ENCODE measurements around the gene ZNF205.

The ZNF205 gene

DNA sequence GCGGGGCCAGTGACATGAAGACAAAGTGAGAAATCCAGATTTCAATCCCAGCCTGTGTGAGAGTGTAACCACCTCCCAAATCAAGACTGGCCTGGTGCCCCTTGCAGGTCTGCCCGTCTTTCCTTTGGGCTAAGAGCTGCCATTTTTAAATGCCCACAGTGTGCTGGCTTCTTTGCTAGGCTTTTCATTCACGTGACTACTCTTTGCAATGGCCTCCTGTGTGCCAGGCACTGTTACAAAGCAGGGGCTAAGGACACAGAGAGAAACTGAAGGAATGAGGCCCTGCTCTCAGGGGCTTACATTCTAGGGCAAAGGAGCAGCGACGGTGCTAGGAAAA, 13.0 kb upstream of the ZNF205 start:
- H3K18ac ChIP-seq (ENCODE audit: low read depth in 1 of 2, low read length in 2 of 2) = no peak overlapping the region
- H3K9ac ChIP-seq (ENCODE audit: low read length) = no peak overlapping the region
- peaks cover 11% of the 10 kb centered on the region for H3K4me1 ChIP-seq (ENCODE audit: control insufficient read depth, insufficient read depth, low read depth, low read length)
- H3K27me3 ChIP-seq (ENCODE audit: control insufficient read depth in 1 of 2, insufficient read depth in 1 of 2, low read length in 2 of 2) = peaks cover 19 to 29% of the 10 kb centered on the region in 2 experiments
- H2BK15ac ChIP-seq (ENCODE audit: low read depth, poor library complexity, severe bottlenecking) = no peak overlapping the region
- H2BK120ac ChIP-seq (ENCODE audit: low read depth, low read length) = no peak overlapping the region
- no peaks in the 10 kb centered on the region for H3K79me1 ChIP-seq (replicated peaks; ENCODE audit: low read length, poor library complexity, severe bottlenecking)
- no peak overlapping the region for H3K27ac ChIP-seq (ENCODE audit: low read length, poor library complexity, severe bottlenecking)
- no peak overlapping the region for H2AFZ ChIP-seq (ENCODE audit: low read depth, low read length)
- H4K8ac ChIP-seq (ENCODE audit: low read length) = no peak overlapping the region
- no peak overlapping the region for H3K14ac ChIP-seq (ENCODE audit: low read length in 2 of 2)
- no peak overlapping the region for H2BK12ac ChIP-seq (ENCODE audit: low read length in 2 of 2)
- H3K23ac ChIP-seq (ENCODE audit: low read length in 2 of 2) = no peak overlapping the region
- no peak overlapping the region for H3K4me3 ChIP-seq (ENCODE audit: insufficient read depth in 1 of 2, low read depth in 1 of 2, low read length in 2 of 2)
- H2AK5ac ChIP-seq (ENCODE audit: low read length, severe bottlenecking) = no peak overlapping the region
- DNase-seq = no peak
- H3K4ac ChIP-seq (ENCODE audit: low read depth in 1 of 2, low read length in 2 of 2) = no peak overlapping the region
- no peak overlapping the region for H3K4me2 ChIP-seq (ENCODE audit: low read length, poor library complexity, severe bottlenecking)
- no peaks in the 10 kb centered on the region for H3K36me3 ChIP-seq (ENCODE audit: control insufficient read depth in 1 of 2, insufficient read depth in 2 of 2, low read depth in 1 of 2, low read length in 2 of 2)
- 35% methylated on average over 5 of the region's 5 CpGs for WGBS
- H4K91ac ChIP-seq (ENCODE audit: low read length) = no peak overlapping the region
- H2BK5ac ChIP-seq (ENCODE audit: low read depth, low read length, poor library complexity, severe bottlenecking) = no peak overlapping the region
- H3K9me3 ChIP-seq (ENCODE audit: control insufficient read depth, low read length) = no peaks in the 10 kb centered on the region

DNA sequence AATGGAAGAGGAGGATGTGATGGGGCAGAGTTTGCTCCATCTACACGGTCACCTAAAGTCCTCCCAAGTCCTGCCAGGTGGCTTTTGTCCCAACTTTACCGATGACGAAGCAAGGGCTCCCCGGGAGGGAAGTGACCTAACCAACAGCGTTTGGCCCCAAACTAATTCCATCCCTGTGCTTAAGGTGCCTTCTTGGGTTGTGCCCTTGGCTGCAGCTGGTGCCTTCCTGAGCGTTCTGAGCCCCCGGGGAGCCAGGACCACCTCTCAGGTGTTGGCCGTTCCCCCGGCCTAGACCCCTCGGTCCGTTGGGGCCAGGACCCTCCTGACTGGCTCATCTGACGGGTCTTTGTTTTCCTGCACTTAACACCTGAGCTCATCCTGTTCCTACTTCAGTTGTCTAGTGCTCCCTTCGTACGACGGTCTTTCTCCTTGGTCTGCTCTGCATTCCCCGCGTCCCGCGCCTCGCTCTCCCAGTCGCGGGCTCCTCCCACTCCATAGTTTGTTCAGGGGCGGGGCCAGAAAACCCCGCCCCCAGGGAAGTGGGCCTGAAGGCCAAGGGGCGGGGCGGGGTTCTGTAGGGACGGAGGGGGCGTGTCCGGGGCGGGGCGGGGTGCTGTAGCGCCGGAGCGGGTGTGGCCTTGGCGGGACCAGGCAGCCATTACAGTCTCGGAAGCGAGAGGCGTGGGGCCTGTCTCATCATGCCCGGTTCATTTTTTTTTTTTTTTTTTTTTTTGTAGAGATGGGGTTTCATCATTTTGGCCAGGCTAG, 12.5 kb upstream of the ZNF205 start:
- peak; percentile 89 for DNase-seq
- Histone ChIP-seq H2AFZ (ENCODE audit: low read depth, low read length) (no peak overlapping the region), H3K14ac (ENCODE audit: low read length in 2 of 2) (no peak overlapping the region), H3K4me3 (ENCODE audit: insufficient read depth in 1 of 2, low read depth in 1 of 2, low read length in 2 of 2) (peak overlapping the region in 1 of 2 experiments; percentile 45), H2BK15ac (ENCODE audit: low read depth, poor library complexity, severe bottlenecking) (no peak overlapping the region), H4K8ac (ENCODE audit: low read length) (peak overlapping the region; percentile 41), H3K9ac (ENCODE audit: low read length) (no peak overlapping the region), H3K4me1 (ENCODE audit: control insufficient read depth, insufficient read depth, low read depth, low read length) (peaks cover 11% of the 10 kb centered on the region), H2BK12ac (ENCODE audit: low read length in 2 of 2) (no peak overlapping the region), H3K18ac (ENCODE audit: low read depth in 1 of 2, low read length in 2 of 2) (no peak overlapping the region), H2BK120ac (ENCODE audit: low read depth, low read length) (no peak overlapping the region), H2BK5ac (ENCODE audit: low read depth, low read length, poor library complexity, severe bottlenecking) (no peak overlapping the region), H4K91ac (ENCODE audit: low read length) (no peak overlapping the region), H3K4me2 (ENCODE audit: low read length, poor library complexity, severe bottlenecking) (peak overlapping the region; percentile 5), H2AK5ac (ENCODE audit: low read length, severe bottlenecking) (no peak overlapping the region), H3K79me1 (replicated peaks; ENCODE audit: low read length, poor library complexity, severe bottlenecking) (no peaks in the 10 kb centered on the region), H3K27me3 (ENCODE audit: control insufficient read depth in 1 of 2, insufficient read depth in 1 of 2, low read length in 2 of 2) (peaks cover 19 to 29% of the 10 kb centered on the region in 2 experiments), H3K36me3 (ENCODE audit: control insufficient read depth in 1 of 2, insufficient read depth in 2 of 2, low read depth in 1 of 2, low read length in 2 of 2) (no peaks in the 10 kb centered on the region), H3K9me3 (ENCODE audit: control insufficient read depth, low read length) (no peaks in the 10 kb centered on the region), H3K27ac (ENCODE audit: low read length, poor library complexity, severe bottlenecking) (no peak overlapping the region), H3K23ac (ENCODE audit: low read length in 2 of 2) (no peak overlapping the region), H3K4ac (ENCODE audit: low read depth in 1 of 2, low read length in 2 of 2) (no peak overlapping the region)
- WGBS = 8% methylated on average over 28 of the region's 39 CpGs

DNA sequence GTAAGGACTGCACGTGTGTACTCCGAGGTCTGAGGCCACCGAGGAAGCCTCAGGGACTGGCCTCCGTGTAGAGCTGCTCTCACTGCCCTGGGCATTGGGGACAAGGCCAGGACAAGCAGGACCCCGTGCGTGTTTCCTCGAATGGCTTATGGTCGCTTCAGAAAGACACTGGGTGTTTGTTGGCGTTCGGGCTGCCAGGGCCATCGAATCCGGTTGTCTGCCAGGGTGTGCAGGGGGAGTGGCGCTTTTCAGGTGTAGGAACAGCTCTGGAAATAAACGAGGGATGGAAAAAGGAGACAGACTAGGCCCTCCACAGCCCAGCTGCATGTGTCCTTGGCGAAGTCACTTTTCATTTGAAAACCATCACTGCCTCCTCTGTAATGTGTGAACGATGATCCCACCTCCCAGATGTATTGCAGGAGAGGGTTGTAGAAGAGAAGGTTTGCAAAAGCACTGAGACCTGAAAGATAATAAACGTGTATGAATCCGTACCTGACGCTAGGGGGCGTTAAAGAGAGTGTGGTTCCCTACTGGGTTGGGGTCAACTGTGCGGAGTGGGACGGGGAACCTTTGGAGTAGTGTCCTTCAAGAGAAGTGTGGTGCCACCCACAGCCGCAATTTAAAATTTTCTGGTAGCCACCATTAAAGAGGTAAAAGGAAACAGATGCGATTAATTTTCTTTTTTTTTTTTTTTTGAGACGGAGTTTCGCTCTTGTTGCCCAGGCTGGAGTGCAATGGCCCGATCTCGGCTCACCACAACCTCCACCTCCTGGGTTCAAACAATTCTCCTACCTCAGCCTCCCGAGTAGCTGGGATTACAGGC, 11.2 kb upstream of the ZNF205 start:
- peak overlapping the region; percentile 86 for H4K8ac ChIP-seq (ENCODE audit: low read length)
- no peak overlapping the region for H2AK5ac ChIP-seq (ENCODE audit: low read length, severe bottlenecking)
- peak overlapping the region in 1 of 2 experiments; percentile 83 for H2BK12ac ChIP-seq (ENCODE audit: low read length in 2 of 2)
- H3K4me3 ChIP-seq (ENCODE audit: insufficient read depth in 1 of 2, low read depth in 1 of 2, low read length in 2 of 2) = peak overlapping the region in 1 of 2 experiments; percentile 11
- H3K14ac ChIP-seq (ENCODE audit: low read length in 2 of 2) = no peak overlapping the region
- no peak overlapping the region for H2BK15ac ChIP-seq (ENCODE audit: low read depth, poor library complexity, severe bottlenecking)
- peaks cover 13% of the 10 kb centered on the region for H3K4me1 ChIP-seq (ENCODE audit: control insufficient read depth, insufficient read depth, low read depth, low read length)
- H3K79me1 ChIP-seq (replicated peaks; ENCODE audit: low read length, poor library complexity, severe bottlenecking) = no peaks in the 10 kb centered on the region
- peak; percentile 34 for DNase-seq
- peak overlapping the region in 1 of 2 experiments; percentile 2 for H3K18ac ChIP-seq (ENCODE audit: low read depth in 1 of 2, low read length in 2 of 2)
- peaks cover 19 to 29% of the 10 kb centered on the region in 2 experiments for H3K27me3 ChIP-seq (ENCODE audit: control insufficient read depth in 1 of 2, insufficient read depth in 1 of 2, low read length in 2 of 2)
- no peak overlapping the region for H3K4ac ChIP-seq (ENCODE audit: low read depth in 1 of 2, low read length in 2 of 2)
- H3K27ac ChIP-seq (ENCODE audit: low read length, poor library complexity, severe bottlenecking) = no peak overlapping the region
- WGBS = 66% methylated on average over 23 of the region's 29 CpGs
- no peak overlapping the region for H4K91ac ChIP-seq (ENCODE audit: low read length)
- no peak overlapping the region for H2AFZ ChIP-seq (ENCODE audit: low read depth, low read length)
- H3K4me2 ChIP-seq (ENCODE audit: low read length, poor library complexity, severe bottlenecking) = no peak overlapping the region
- no peak overlapping the region for H2BK5ac ChIP-seq (ENCODE audit: low read depth, low read length, poor library complexity, severe bottlenecking)
- H3K9ac ChIP-seq (ENCODE audit: low read length) = no peak overlapping the region
- no peaks in the 10 kb centered on the region for H3K9me3 ChIP-seq (ENCODE audit: control insufficient read depth, low read length)
- H3K23ac ChIP-seq (ENCODE audit: low read length in 2 of 2) = no peak overlapping the region
- H2BK120ac ChIP-seq (ENCODE audit: low read depth, low read length) = no peak overlapping the region
- no peaks in the 10 kb centered on the region for H3K36me3 ChIP-seq (ENCODE audit: control insufficient read depth in 1 of 2, insufficient read depth in 2 of 2, low read depth in 1 of 2, low read length in 2 of 2)

DNA sequence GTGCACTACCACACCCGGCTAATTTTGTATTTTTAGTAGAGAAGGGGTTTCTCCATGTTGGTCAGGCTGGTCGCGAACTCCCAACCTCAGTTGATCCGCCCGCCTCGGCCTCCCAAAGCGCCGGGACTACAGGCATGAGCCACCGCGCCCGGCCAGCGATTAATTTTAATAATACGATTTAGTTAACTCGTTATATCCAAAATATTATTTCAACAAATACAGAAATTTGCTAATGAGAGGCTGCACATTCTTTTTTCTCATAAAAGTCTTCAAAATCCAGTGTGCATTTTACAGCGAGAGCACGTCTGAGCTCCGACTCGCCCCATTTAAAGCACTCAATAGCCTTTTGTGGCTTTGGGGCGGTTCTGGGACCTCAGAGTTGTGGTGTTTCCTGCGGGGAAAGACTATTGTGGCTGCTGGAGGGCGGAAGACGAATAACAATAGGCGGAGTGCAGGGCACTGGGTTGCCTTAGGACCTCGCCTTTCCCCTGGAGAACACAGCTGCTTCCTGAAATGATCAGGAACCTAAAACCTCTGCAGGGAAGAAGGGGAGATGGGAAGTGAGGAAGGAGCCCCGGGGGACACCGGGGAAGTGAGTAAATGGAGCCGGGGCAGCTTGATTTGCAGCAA, 10.4 kb upstream of the ZNF205 start:
- H3K14ac ChIP-seq (ENCODE audit: low read length in 2 of 2) = no peak overlapping the region
- no peak overlapping the region for H3K27ac ChIP-seq (ENCODE audit: low read length, poor library complexity, severe bottlenecking)
- no peak overlapping the region for H2BK120ac ChIP-seq (ENCODE audit: low read depth, low read length)
- no peak overlapping the region for H2BK15ac ChIP-seq (ENCODE audit: low read depth, poor library complexity, severe bottlenecking)
- H3K4me1 ChIP-seq (ENCODE audit: control insufficient read depth, insufficient read depth, low read depth, low read length) = peaks cover 15% of the 10 kb centered on the region
- H4K8ac ChIP-seq (ENCODE audit: low read length) = no peak overlapping the region
- H3K9me3 ChIP-seq (ENCODE audit: control insufficient read depth, low read length) = no peaks in the 10 kb centered on the region
- no peak overlapping the region for H3K18ac ChIP-seq (ENCODE audit: low read depth in 1 of 2, low read length in 2 of 2)
- no peak overlapping the region for H2AK5ac ChIP-seq (ENCODE audit: low read length, severe bottlenecking)
- H3K36me3 ChIP-seq (ENCODE audit: control insufficient read depth in 1 of 2, insufficient read depth in 2 of 2, low read depth in 1 of 2, low read length in 2 of 2) = no peaks in the 10 kb centered on the region
- peaks cover 19 to 29% of the 10 kb centered on the region in 2 experiments for H3K27me3 ChIP-seq (ENCODE audit: control insufficient read depth in 1 of 2, insufficient read depth in 1 of 2, low read length in 2 of 2)
- H4K91ac ChIP-seq (ENCODE audit: low read length) = no peak overlapping the region
- no peak overlapping the region for H3K4ac ChIP-seq (ENCODE audit: low read depth in 1 of 2, low read length in 2 of 2)
- H3K23ac ChIP-seq (ENCODE audit: low read length in 2 of 2) = no peak overlapping the region
- no peak overlapping the region for H3K4me3 ChIP-seq (ENCODE audit: insufficient read depth in 1 of 2, low read depth in 1 of 2, low read length in 2 of 2)
- no peak overlapping the region for H3K9ac ChIP-seq (ENCODE audit: low read length)
- no peak overlapping the region for H3K4me2 ChIP-seq (ENCODE audit: low read length, poor library complexity, severe bottlenecking)
- no peak overlapping the region for H2AFZ ChIP-seq (ENCODE audit: low read depth, low read length)
- no peaks in the 10 kb centered on the region for H3K79me1 ChIP-seq (replicated peaks; ENCODE audit: low read length, poor library complexity, severe bottlenecking)
- DNase-seq = no peak
- no peak overlapping the region for H2BK5ac ChIP-seq (ENCODE audit: low read depth, low read length, poor library complexity, severe bottlenecking)
- no peak overlapping the region for H2BK12ac ChIP-seq (ENCODE audit: low read length in 2 of 2)
- WGBS = 67% methylated on average over 27 of the region's 27 CpGs
